Upper lobe of left lung (tissue), 6 donors: ENCODE measurements around the gene LBP. TPM values are rescaled to one million over a fixed set of nuclear protein-coding genes. Genes with fewer than 3 reads are reported as not detected.

Experiments used
- ATAC-seq, 2 donors: fragments of 200-7000 bp; cut with Tn5 transposase; one replicate each; pipeline ENCODE4 v1.9.1; 2022; ENCODE audit warnings: mild to moderate bottlenecking in 2 of 2, moderate library complexity in 2 of 2; ENCODE audit not compliant: low FRiP score in 2 of 2
- DNase-seq, 2 donors: peaks; one replicate each; pipeline ENCODE4 v3.0.0-alpha.2; 2019 to 2020
- H3K27ac ChIP-seq, 4 donors: fragments of 200-600 bp; sonication (generic); one replicate each; pipeline ENCODE4 v1.5.1; 2016 to 2019
- H3K27me3 ChIP-seq, 4 donors: fragments of 200-600 bp; sonication (generic); one replicate each; pipeline ENCODE4 v1.5.1; 2017 to 2019
- H3K36me3 ChIP-seq, 4 donors: fragments of 200-600 bp; sonication (generic); one replicate each; pipeline ENCODE4 v1.5.1; 2016 to 2019
- H3K4me1 ChIP-seq, 4 donors: fragments of 200-600 bp; sonication (generic); one replicate each; pipeline ENCODE4 v1.5.1; 2018 to 2019
- H3K4me3 ChIP-seq, 4 donors: fragments of 200-600 bp; sonication (generic); one replicate each; pipeline ENCODE4 v1.5.1; 2017 to 2019; ENCODE audit warnings: mild to moderate bottlenecking in 2 of 4, moderate library complexity in 1 of 4
- H3K9me3 ChIP-seq, 4 donors: fragments of 200-600 bp; sonication (generic); one replicate each; pipeline ENCODE4 v1.5.1; 2018 to 2019
- CTCF ChIP-seq, 6 experiments: fragments of 450-650 bp in 4 of 6; fragments of 200-600 bp in 2 of 6; sonication (generic) in 2 of 6; IDR thresholded peaks; one replicate each; pipeline ENCODE4 v1.5.1; 2016 to 2019; ENCODE audit warnings: antibody characterized with exemption in 6 of 6
- EP300 ChIP-seq, 4 donors: sonication (generic); formaldehyde crosslinking; IDR thresholded peaks; one replicate each; pipeline ENCODE4 v1.5.1; 2017; ENCODE audit warnings: antibody characterized with exemption in 4 of 4, control low read depth in 2 of 4
- POLR2A ChIP-seq, 4 donors: fragments of 450-650 bp; IDR thresholded peaks; one replicate each; pipeline ENCODE4 v1.5.1; 2016 to 2017; ENCODE audit warnings: antibody characterized with exemption in 4 of 4, mild to moderate bottlenecking in 2 of 4
- POLR2AphosphoS5 ChIP-seq, 2 donors: sonication (generic); formaldehyde crosslinking; IDR thresholded peaks; one replicate each; pipeline ENCODE4 v1.5.1; 2017; ENCODE audit warnings: antibody characterized with exemption in 2 of 2
- WGBS, 2 donors: methylation state at CpG; one replicate each; pipeline ENCODE4 v1.1.5; 2017 to 2018; 5-methylcytosine and 5-hydroxymethylcytosine counted together
- total RNA-seq, 6 donors: library from RNA; depleted of rRNA in 4 of 6; stranded (reverse); fragments of >200 nt in 4 of 6; gene quantifications; one replicate each; pipeline versions ENCODE4 v1.1.0 to v1.2.1, GENCODE V29; 2016 to 2021
- donor health status: DM: no; HTN: no; CAD: no; lungs with moderate emphysema.
- donor health status: DM: no; HTN: yes; CAD: no; lungs with severe emphysema.

LBP gene
- total RNA-seq, 6 donors from 2014 or later: 0.14 to 0.44 (median 0.30) TPM; not detected in 3

- ATAC-seq (no peak), DNase-seq (no peak)
- no peak for TF ChIP-seq CTCF (IDR thresholded peaks at IDR 0.05)
- no peak for TF ChIP-seq POLR2AphosphoS5 (IDR thresholded peaks at IDR 0.05)
- no peak for TF ChIP-seq EP300 (IDR thresholded peaks at IDR 0.05)
- TF ChIP-seq POLR2A (IDR thresholded peaks at IDR 0.05): no peak
- H3K9me3 ChIP-seq: no peaks in the 10 kb centered on the region
- H3K27me3 ChIP-seq: no peaks in the 10 kb centered on the region
- no peaks in the 10 kb centered on the region for H3K4me1 ChIP-seq
- 78 to 81% methylated on average over 4 of the region's 4 CpGs for WGBS, 2 donors
- no peak overlapping the region for H3K4me3 ChIP-seq
- no peak overlapping the region for H3K27ac ChIP-seq
- no peaks in the 10 kb centered on the region for H3K36me3 ChIP-seq
Observed at GRCh38 chr20:38383147-38383546, 36.9 kb downstream of the LBP start.

- no peak for ATAC-seq
- Histone ChIP-seq H3K36me3 (no peaks in the 10 kb centered on the region), H3K27ac (no peak overlapping the region), H3K4me1 (no peaks in the 10 kb centered on the region), H3K9me3 (no peaks in the 10 kb centered on the region), H3K27me3 (no peaks in the 10 kb centered on the region), H3K4me3 (no peak overlapping the region)
- DNase-seq: no peak
- WGBS, 2 donors: 72 to 74% methylated on average over 8 of the region's 8 CpGs
- TF ChIP-seq POLR2AphosphoS5 (IDR thresholded peaks at IDR 0.05) (no peak), POLR2A (IDR thresholded peaks at IDR 0.05) (no peak), CTCF (IDR thresholded peaks at IDR 0.05) (no peak), EP300 (IDR thresholded peaks at IDR 0.05) (no peak)
Observed at GRCh38 chr20:38386004-38386403, 39.7 kb downstream of the LBP start.

DNA sequence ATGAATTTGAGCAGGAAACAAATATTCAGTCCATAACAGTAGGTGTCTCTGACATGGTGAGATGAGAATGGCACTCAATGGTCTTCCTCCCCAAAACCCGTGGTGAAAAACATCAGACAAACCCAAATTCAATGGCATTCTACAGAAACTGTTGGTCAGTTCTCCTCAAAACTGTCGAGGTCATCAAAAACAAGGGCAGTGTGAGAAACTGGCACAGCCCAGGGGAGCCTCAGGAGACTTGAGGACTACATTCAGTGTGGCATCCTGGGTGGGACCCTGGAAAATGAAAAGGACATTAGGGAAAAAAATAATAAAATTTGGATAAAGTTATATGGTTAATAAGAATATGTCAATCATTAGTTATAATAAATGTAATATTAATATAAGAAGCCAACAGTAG is 40.6 kb downstream of the LBP start:
- H3K27ac ChIP-seq: no peak overlapping the region
- ATAC-seq (no peak), DNase-seq (no peak)
- no peaks in the 10 kb centered on the region for H3K36me3 ChIP-seq
- H3K4me1 ChIP-seq: no peaks in the 10 kb centered on the region
- no peaks in the 10 kb centered on the region for H3K9me3 ChIP-seq
- no peaks in the 10 kb centered on the region for H3K27me3 ChIP-seq
- no peak for TF ChIP-seq POLR2A (IDR thresholded peaks at IDR 0.05)
- TF ChIP-seq EP300 (IDR thresholded peaks at IDR 0.05): no peak
- no peak for TF ChIP-seq POLR2AphosphoS5 (IDR thresholded peaks at IDR 0.05)
- TF ChIP-seq CTCF (IDR thresholded peaks at IDR 0.05): no peak
- WGBS, 2 donors: 73 to 75% methylated on average over 2 of the region's 2 CpGs
- no peak overlapping the region for H3K4me3 ChIP-seq

DNA sequence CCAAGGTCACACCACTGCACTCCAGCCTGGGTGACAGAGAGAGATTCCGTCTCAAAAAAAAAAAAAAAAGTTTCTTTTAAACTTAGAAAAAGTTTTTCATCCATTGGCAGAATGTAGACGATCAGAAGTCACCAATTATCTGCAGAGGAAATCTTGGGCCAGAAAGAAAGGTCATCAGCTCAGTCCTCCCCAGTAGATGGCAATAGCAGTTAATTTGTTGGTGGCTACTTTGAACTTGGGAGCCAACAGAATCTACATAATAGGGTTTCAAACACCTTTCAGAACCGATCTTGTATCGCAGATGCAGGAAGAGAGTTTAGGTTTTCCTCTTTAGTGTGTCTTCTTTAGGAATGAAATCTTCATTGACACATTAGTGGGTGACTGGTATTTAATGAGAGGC is 41.7 kb downstream of the LBP start:
- Histone ChIP-seq H3K27me3 (no peaks in the 10 kb centered on the region), H3K4me3 (no peak overlapping the region), H3K4me1 (no peaks in the 10 kb centered on the region), H3K36me3 (no peaks in the 10 kb centered on the region), H3K27ac (no peak overlapping the region), H3K9me3 (no peaks in the 10 kb centered on the region)
- no peak for ATAC-seq
- WGBS, 2 donors: 68 to 75% methylated on average over 4 of the region's 4 CpGs
- no peak for DNase-seq
- TF ChIP-seq POLR2AphosphoS5 (IDR thresholded peaks at IDR 0.05): no peak
- no peak for TF ChIP-seq EP300 (IDR thresholded peaks at IDR 0.05)
- TF ChIP-seq POLR2A (IDR thresholded peaks at IDR 0.05): no peak
- no peak for TF ChIP-seq CTCF (IDR thresholded peaks at IDR 0.05)

- Histone ChIP-seq H3K27ac (no peak overlapping the region), H3K4me3 (no peak overlapping the region), H3K27me3 (no peaks in the 10 kb centered on the region), H3K36me3 (no peaks in the 10 kb centered on the region), H3K4me1 (peaks cover 0 to 8% (median 4%) of the 10 kb centered on the region in 4 donors), H3K9me3 (no peaks in the 10 kb centered on the region)
- WGBS, 2 donors: 72 to 75% methylated on average over 3 of the region's 3 CpGs
- DNase-seq (no peak), ATAC-seq (no peak)
- TF ChIP-seq POLR2A (IDR thresholded peaks at IDR 0.05) (no peak), EP300 (IDR thresholded peaks at IDR 0.05) (no peak), POLR2AphosphoS5 (IDR thresholded peaks at IDR 0.05) (no peak), CTCF (IDR thresholded peaks at IDR 0.05) (no peak)
Observed at GRCh38 chr20:38392356-38392755, 46.1 kb downstream of the LBP start.
